Measurements from ENCODE around the gene SPTLC2.

Gene SPTLC2

GRCh38 chr14:77474479-77475177, 141.8 kb downstream of the SPTLC2 start:
- H3K4me3 ChIP-seq (ENCODE audit: low read depth, low read length): no peak overlapping the region

DNA sequence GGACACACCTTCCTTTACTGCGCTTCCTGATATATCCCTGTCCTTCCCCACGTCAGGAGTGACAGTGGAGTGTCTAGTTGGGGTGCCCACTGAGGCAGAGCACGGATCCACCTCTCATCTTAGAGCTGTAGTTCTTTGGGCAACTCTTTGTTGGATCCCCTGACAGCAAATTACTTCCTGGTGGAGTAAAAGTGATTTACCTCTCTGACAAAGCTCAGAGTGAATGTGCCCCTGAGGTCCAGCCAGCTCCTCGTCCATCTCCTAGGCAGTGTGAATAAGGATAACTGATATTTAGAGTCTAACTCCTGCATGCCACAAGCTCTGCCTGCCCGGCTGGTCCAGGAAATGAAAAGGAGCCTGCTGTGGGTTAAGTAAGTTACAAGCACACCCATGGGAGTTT, 142.5 kb downstream of the SPTLC2 start:
- H3K4me3 ChIP-seq (ENCODE audit: low read depth, low read length): no peak overlapping the region

DNA sequence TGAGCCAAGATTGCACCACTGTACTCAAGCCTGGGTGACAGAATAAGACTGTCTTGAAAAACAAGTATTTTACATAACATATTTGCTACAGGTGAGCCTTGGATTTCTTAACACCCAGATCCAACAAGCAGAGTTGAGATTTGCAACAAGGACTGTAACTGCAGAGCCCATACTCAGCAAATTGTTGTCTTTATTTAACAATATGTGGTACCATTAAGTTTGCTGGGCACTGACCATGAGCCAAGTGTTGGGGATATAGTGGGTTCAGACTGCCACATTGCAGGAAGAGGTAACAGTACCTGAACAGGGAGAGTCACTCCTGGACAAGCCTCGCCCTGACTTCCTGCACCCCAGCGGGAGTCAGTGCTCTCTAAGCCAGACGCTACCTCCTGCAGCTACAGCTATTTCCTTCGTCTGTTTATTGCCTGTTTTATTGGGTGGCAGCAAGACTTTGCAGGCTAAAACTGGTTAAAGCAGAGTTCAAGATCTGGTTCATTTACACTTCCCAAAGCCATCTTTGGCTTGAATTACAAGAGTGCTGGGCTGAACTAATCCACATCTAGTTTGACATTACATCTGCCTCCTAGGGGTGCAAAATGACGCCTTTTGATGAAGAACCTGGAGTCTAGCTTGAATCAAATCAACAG, 146.1 kb downstream of the SPTLC2 start:
- H3K4me3 ChIP-seq (ENCODE audit: low read depth, low read length): no peak overlapping the region

- no peak overlapping the region for H3K4me3 ChIP-seq (ENCODE audit: low read depth, low read length)
Measured at GRCh38 chr14:77469539-77469938, 146.9 kb downstream of the SPTLC2 start.

- H3K4me3 ChIP-seq (ENCODE audit: low read depth, low read length): no peak overlapping the region
Measured at GRCh38 chr14:77469067-77469505, 147.4 kb downstream of the SPTLC2 start.

GRCh38 chr14:77467801-77468200, 148.6 kb downstream of the SPTLC2 start:
- H3K4me3 ChIP-seq (ENCODE audit: low read depth, low read length): no peak overlapping the region

DNA sequence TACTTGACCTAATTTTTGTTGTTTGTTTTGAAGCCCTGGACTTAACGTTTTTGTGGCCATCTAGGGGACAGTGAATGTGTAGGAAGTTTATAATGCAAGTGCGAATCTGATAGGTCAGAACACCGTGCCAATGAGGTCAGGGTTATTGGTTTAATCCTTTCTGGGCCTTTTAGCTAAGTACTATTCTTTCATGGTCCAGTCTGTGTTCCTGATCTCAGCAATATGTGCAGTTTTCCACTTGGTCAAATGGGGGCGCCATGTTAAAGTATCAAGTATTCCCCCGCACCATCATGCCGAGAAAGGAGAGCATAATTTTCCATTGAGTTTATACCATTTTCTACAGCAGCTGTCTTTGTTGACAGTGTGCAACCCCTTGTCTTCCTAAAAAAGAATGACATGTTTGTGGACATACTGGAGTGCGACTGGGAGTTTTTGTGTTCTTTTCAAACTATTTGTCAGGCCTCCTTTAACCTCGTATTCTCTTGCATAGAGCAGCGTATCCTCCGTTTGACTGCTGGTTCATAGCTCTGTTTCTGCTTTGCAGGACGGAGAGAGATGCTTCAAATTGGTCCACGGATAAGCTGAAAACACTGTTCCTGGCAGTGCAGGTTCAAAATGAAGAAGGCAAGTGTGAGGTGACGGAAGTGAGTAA, 157.2 kb downstream of the SPTLC2 start:
- peak overlapping the region; percentile 84 for H3K4me3 ChIP-seq (ENCODE audit: low read depth, low read length)

- H3K4me3 ChIP-seq (ENCODE audit: low read depth, low read length): peak overlapping the region; percentile 84
Measured at GRCh38 chr14:77458249-77458950, 158.0 kb downstream of the SPTLC2 start.

GRCh38 chr14:77457522-77458248, 158.8 kb downstream of the SPTLC2 start, which contains the start of the genes AHSA1 and VIPAS39:
TSS of gene AHSA1 (plus strand) at chr14:77458093. CDS start at chr14:77458190, 97 bp downstream.
TSS of gene VIPAS39 (minus strand) at chr14:77457601. CDS start at chr14:77454102, 3,499 bp downstream.
- peak within 1 kb of the TSS; percentile 84 for H3K4me3 ChIP-seq (ENCODE audit: low read depth, low read length)

GRCh38 chr14:77457115-77457521, 159.3 kb downstream of the SPTLC2 start:
- H3K4me3 ChIP-seq (ENCODE audit: low read depth, low read length): peak overlapping the region; percentile 84

Measured in iPS-11a (cell line).